MG63 (cell line): ENCODE results near the gene MED29. TPM values are rescaled to one million over a fixed set of nuclear protein-coding genes. Genes with fewer than 3 reads are reported as not detected.
"Not testable (repeated sequence)": the region's sequence is repeated elsewhere in the genome, so short reads cannot be mapped to it uniquely, and the experiment has no call there.

Experiments used
- DNase-seq: peaks from one replicate; pipeline ENCODE4 v3.0.0-alpha.2; 2020
- H3K27me3 ChIP-seq: fragments of 250-450 bp; sonication (Bioruptor Pico); 2 replicates; pipeline ENCODE4 v1.5.1; 2020; ENCODE audit warnings: mild to moderate bottlenecking, moderate library complexity
- H3K36me3 ChIP-seq: fragments of 250-450 bp; sonication (Bioruptor Pico); 2 replicates; pipeline ENCODE4 v1.5.1; 2020; ENCODE audit warnings: mild to moderate bottlenecking, moderate library complexity
- H3K4me3 ChIP-seq: fragments of 250-450 bp; sonication (Bioruptor Pico); 2 replicates; pipeline ENCODE4 v1.5.1; 2020; ENCODE audit warnings: mild to moderate bottlenecking, moderate library complexity
- H3K9me3 ChIP-seq: fragments of 250-450 bp; sonication (Bioruptor Pico); 2 replicates; pipeline ENCODE4 v1.5.1; 2020; ENCODE audit warnings: mild to moderate bottlenecking, moderate library complexity
- total RNA-seq: library from RNA; depleted of rRNA; stranded (reverse); fragments of >200 nt; shearing (Covaris generic); gene quantifications from 2 replicates; pipeline ENCODE4 v1.2.3, GENCODE V29; 2014; ENCODE audit warnings: low replicate concordance

MED29 gene
- total RNA-seq, 1 experiment from 2014 or later: 26.5 TPM

DNA sequence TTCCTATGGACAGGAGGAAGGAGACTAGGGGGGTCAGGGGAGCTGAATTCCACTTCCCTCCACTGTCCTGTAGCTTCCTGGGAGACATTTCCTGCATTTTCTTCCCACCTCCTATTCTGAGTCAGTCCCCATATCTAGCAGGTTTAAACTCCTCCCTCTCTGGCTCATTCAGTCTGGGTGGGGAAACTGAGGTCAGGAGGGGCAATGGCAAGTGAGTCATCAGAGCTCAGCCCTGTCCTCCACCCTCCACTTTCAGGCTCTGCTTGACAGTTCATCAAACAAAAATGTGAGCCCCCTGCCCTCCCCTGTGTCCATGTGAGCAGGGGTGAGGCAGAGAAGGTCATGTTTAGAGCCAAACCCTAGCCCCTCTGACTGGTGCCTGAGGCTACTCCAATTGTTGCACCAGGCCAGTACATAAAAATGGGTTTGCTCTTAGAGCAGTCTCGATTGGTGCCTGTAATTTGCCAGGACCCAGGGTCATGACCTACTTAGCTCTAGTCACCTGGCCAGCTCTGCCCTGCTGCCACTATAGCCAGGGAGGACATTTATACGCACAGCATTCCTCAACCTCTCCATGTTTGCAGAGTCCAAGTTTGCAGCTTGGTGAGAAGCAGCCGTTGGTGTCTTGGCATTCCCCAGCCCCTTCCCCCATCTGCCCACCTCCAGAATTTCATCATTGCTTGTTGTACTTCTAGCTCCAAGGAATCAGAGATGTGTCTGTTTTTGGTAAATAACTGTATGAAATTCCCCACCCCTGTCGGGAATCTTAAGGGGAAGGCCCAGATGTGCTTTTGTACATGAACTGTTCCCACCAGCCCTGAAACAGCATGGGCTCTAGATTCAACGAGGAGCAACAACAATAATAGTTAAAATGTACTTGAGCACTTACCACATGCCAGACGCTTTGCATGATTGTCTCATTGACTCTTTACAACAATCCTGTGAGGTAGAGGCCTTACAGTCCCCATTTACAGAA is 28.2 kb upstream of the MED29 start:
- peaks cover 85% of the 10 kb centered on the region for H3K36me3 ChIP-seq
- DNase-seq: peak; percentile 44
- H3K4me3 ChIP-seq: no peak overlapping the region
- H3K9me3 ChIP-seq: no peaks in the 10 kb centered on the region
- no peaks in the 10 kb centered on the region for H3K27me3 ChIP-seq

DNA sequence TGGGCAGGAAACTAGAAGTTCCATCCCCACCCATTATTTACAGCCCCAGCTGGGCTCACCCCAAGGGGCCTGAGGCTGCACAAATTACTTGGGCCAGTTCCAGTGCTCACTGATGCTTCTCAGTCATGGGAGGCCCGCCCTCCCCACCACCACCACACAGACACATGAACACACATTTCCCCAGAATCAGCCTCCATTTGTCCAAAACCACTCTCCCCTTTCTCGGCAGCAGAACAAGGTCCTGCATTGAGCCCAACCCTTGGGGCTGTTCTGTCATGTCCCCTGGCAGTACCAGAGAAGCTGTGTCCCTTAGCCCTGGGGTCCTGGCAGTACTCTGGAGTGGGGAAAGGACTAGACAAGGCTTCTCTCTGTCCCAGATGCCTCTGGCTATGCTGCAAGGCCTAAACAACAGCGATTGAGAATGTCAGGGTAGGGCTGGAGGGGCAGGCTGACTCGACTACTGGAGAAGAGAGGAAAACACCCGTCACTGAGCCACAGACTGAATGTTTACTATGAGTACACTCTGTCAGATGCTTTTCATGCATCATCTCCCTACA is 27.2 kb upstream of the MED29 start:
- H3K36me3 ChIP-seq: peaks cover 81% of the 10 kb centered on the region
- DNase-seq: no peak

DNA sequence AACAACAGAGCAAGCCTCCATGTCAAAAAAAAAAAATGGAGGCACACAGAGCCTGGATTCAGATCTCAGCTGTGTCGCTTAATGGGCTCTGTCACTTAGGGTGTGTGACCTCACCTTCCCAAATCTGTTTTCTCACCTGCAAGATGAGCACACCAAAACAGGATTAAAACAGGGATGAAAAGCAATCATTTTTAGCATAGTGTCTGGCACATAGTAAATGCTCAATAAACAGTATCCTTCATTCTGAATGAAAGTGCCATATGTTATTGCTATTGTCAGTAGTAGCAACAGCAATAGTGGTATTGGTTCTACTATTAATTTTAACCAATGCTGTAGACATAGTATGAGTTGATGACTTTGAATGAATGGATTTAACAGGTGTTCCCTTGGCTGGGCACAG is 25.6 kb upstream of the MED29 start:
- Histone ChIP-seq H3K36me3 (peaks cover 81% of the 10 kb centered on the region), H3K9me3 (no peaks in the 10 kb centered on the region), H3K4me3 (no peak overlapping the region), H3K27me3 (no peaks in the 10 kb centered on the region)
- no peak for DNase-seq

More for the DNA sequence above, 27.2 kb upstream of the MED29 start:
- no peak overlapping the region for H3K4me3 ChIP-seq
- no peaks in the 10 kb centered on the region for H3K27me3 ChIP-seq
- no peaks in the 10 kb centered on the region for H3K9me3 ChIP-seq

DNA sequence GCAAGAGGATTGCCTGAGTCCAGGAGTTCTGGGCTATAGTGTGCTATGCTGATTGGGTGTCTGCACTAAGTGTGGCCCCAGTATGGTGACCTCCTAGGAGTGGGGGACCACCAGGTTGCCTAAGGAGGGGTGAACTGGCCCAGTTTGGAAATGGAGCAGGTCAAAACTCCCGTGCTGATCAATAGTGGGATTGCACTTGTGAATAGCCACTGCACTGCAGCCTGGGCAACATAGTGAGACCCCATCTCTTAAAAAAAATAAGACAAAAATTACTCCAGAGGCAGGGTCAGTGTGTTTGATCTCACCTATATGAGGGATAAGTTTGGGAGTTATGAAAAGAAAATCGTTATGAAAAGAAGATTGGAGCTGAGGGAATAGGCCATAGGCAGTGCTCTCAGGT is 22.0 kb upstream of the MED29 start:
- H3K27me3 ChIP-seq: no peaks in the 10 kb centered on the region
- DNase-seq: no peak
- H3K4me3 ChIP-seq: no peak overlapping the region
- H3K36me3 ChIP-seq: peaks cover 76% of the 10 kb centered on the region
- H3K9me3 ChIP-seq: no peaks in the 10 kb centered on the region

DNA sequence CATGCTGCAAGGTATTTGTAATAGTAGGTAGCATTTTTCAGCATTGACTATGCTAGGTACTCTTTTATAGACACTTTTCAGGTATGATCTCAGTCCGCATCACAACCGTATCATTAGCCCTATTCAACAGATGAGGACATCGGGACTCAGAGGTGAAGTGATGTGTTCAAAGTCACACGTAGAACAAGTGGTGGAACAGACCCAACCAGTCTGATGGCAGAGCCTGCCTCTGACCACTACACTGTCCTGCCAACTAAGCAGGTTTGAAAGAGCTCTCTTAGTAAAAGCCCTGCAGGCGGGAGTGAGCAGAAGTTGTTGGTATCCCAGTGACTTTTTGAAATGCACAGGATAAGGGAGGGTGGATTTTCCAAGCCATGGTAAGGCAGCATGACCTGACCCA is 20.4 kb upstream of the MED29 start:
- no peaks in the 10 kb centered on the region for H3K9me3 ChIP-seq
- DNase-seq: no peak
- H3K36me3 ChIP-seq: peaks cover 82% of the 10 kb centered on the region

DNA sequence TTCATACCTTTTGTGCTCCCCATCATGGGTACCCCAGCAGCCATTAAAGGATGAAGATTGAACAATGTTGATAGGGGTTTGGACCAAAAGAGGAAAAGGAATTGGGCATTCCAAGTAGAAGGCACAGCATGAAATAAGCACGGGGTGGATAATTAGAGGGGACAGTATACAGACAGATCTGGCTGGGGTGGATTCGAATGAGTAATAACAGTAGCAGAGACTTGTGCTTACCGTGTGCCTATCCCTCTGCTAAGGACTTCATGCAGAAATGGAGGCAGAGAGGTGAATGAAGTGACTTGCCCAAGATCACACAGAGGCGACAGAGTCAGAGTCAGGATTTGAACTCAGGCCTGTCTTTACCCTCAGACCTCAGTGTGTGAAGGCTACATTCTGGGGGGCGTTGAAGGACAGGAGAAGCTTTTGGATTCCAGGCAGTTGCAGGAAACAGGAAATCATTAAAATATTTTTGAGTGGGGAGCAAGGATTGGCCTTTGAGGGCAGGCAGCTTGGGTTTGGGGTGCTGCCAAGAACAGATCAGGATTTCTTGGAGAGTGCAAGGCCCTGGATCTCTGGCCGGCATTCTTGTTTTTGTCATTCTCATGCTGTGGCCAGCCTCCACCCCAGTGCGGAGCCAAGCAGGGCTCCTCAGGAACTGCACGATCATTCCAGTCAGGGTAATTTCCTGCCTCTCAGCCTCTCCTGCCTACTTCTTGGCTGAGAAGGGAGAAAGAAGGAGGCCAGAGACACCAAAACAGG is 19.0 kb upstream of the MED29 start:
- peak; percentile 98 for DNase-seq
- peaks cover 82% of the 10 kb centered on the region for H3K36me3 ChIP-seq
- no peaks in the 10 kb centered on the region for H3K27me3 ChIP-seq
- no peaks in the 10 kb centered on the region for H3K9me3 ChIP-seq
- H3K4me3 ChIP-seq: no peak overlapping the region

More for the DNA sequence above, 20.4 kb upstream of the MED29 start:
- Histone ChIP-seq H3K4me3 (no peak overlapping the region), H3K27me3 (no peaks in the 10 kb centered on the region)

DNA sequence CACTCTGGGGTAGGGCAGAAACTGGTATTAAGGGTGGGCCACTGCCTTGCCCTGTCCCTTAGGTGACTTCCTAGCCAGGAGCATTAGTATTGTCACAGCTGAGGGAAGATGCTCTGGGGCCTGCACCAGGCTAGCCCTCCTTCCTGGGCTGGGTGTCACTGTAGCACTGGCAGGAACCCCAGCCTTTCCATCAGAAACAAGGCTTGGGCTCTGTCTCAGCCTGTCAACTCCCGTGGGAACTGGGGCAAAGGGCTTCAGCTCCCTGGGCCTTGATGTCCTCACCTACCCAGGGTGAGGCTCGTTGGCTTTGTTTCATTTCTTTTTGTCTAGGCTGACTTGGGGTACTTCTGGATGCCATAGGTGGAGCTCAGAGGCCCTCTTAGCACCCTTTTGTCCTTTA is 18.2 kb upstream of the MED29 start:
- no peak overlapping the region for H3K4me3 ChIP-seq
- H3K27me3 ChIP-seq: no peaks in the 10 kb centered on the region
- H3K9me3 ChIP-seq: no peaks in the 10 kb centered on the region
- peaks cover 86% of the 10 kb centered on the region for H3K36me3 ChIP-seq
- DNase-seq: no peak

DNA sequence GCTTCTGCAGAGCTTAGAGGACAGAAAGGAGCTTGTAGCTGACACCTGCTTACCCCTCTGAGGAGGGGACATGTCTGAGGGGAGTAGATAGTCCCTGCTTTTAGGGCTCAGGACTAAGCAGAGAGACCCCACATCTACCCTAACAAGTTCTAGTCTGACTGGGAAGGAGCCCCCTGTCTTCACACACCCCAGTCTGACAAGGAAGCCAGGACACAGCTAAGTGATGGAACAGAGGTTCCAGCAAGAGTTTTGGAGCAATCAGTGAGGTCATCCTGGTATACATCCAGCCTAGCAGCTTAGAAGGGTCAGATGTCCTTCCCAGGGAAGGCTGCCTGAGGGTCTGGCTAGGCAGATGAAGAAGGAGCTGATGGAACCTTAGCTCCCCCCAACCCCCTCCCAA is 15.2 kb upstream of the MED29 start:
- Histone ChIP-seq H3K4me3 (no peak overlapping the region), H3K9me3 (no peaks in the 10 kb centered on the region), H3K36me3 (peaks cover 89% of the 10 kb centered on the region), H3K27me3 (no peaks in the 10 kb centered on the region)
- no peak for DNase-seq

DNA sequence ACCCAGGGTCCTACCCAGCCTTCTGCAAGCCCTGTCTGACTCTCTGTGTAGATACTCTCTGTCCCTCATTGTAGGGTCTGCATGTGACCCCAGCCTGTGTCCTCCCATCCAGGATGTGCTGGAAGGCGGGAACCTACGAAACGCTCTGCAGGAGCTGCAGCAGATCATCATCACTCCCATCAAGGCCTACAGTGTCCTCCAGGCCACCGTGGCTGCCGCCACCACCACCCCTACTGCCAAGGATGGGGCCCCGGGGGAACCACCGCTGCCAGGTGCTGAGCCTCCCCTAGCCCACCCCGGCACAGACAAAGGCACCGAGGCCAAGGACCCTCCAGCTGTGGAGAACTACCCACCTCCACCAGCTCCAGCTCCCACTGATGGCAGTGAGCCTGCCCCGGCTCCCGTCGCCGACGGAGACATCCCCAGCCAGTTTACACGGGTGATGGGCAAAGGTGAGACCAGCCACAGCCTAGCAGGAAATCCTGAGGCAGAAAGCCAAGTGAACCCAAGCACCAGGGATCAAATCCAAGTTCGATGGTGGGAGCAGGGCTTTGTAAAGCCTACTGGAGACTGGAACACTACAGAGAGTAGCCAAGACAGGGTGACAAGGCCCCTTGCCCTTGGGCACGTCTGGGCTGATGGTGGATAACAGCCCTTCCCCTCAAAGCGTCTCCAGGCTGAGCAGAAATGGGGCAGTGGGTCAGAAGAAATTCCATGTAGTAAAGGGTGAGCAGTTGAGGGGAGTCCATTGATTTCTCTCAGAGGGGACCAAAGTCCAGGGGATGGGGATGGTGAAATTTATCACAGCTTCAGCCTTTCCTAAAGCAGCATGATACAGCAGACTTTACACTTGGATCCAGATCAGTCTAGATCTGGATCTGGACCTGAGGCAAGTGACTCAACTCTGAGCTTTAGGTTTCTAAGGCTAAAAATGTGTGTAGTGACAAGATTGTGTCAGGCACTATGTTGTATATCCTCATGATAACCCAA is 13.5 kb upstream of the MED29 start:
- Histone ChIP-seq H3K4me3 (no peak overlapping the region), H3K9me3 (no peaks in the 10 kb centered on the region), H3K36me3 (peaks cover 88% of the 10 kb centered on the region), H3K27me3 (no peaks in the 10 kb centered on the region)
- no peak for DNase-seq

DNA sequence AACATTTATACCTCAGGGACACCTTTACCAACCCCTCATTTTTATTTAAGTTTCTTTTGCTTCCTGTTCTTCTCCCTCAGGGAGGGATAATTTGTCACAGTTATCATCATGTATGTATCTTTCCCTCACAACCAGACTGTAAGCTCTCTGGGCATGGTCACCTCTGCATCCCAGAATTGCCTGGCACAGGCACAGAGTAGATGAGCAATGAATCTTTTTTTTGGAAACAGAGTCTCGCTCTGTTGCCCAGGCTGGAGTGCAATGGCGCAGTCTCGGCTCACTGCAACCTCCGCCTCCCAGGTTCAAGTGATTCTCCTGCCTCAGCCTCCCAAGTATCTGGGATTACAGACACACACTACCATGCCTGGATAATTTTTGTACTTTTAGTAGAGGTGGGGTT is 11.8 kb upstream of the MED29 start:
- DNase-seq, H3K9me3 ChIP-seq, H3K4me3 ChIP-seq, H3K27me3 ChIP-seq: not testable (repeated sequence)
- H3K36me3 ChIP-seq: peaks cover 82% of the 10 kb centered on the region

DNA sequence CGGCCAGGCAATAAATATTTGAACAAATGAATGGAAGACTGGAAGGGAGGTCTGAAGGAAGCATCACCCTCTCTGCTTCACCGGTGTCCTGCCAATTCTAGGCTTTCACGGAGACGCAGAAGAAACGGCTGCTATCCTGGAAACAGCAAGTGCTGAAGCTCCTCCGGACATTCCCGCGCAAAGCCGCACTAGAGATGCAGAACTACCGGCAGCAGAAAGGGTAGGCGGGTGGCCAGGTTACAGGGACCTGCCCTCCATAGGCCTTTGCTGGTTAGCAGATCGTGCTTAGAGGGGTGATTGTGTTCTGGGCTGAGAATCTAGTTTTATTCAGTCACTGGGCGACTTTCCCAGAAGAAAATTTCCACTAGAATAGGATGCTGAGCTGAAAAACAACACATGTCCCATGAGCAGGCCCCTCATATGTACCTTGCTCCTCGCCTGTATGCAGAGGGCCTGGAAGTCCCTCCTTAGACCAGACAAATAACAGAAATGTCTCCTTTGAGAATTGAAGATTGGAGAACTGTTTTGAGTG is 11.2 kb upstream of the MED29 start:
- H3K27me3 ChIP-seq: no peaks in the 10 kb centered on the region
- H3K9me3 ChIP-seq: no peaks in the 10 kb centered on the region
- DNase-seq: no peak
- peaks cover 80% of the 10 kb centered on the region for H3K36me3 ChIP-seq
- H3K4me3 ChIP-seq: no peak overlapping the region

DNA sequence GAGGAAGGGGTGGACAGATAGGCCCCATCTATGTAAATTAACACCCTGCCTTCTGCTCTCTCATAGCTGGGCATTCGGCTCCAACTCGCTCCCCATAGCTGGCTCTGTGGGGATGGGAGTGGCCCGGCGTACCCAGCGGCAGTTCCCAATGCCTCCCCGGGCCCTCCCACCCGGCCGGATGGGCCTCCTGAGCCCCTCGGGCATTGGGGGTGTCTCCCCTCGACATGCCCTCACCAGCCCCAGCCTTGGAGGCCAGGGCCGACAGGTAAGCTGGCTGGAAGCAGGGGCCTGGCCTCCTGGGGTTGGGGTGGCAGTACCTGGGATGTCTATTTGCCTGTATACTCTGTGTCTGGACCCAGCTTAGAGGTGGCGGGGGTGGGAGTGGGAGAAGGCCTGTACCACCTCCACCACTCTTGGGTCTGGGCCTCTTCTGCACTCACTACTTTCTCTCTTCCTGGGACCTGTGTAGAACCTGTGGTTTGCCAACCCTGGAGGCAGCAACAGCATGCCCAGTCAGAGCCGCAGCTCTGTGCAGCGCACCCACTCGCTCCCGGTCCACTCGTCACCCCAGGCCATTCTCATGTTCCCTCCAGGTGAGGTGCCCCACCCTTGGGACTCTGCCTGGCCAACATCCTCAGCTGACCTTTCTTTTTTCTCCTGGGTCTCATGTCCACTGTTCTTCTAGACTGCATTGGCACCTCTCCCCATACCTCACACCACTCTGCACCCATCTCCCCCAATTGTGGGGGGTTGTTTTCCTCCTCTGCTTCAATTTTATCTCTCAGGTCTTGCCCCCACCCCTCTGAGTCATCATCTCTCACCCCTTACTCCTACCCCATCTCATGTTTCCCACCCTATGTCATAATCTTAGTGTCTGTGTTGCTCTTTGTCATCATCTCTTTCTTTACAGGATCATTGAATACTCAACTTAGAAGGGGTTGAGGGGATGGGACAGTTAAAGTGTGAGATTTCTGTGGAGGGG is 10.4 kb upstream of the MED29 start:
- H3K36me3 ChIP-seq: peaks cover 79% of the 10 kb centered on the region
- H3K9me3 ChIP-seq: no peaks in the 10 kb centered on the region
- no peak for DNase-seq
- H3K4me3 ChIP-seq: no peak overlapping the region
- H3K27me3 ChIP-seq: no peaks in the 10 kb centered on the region

DNA sequence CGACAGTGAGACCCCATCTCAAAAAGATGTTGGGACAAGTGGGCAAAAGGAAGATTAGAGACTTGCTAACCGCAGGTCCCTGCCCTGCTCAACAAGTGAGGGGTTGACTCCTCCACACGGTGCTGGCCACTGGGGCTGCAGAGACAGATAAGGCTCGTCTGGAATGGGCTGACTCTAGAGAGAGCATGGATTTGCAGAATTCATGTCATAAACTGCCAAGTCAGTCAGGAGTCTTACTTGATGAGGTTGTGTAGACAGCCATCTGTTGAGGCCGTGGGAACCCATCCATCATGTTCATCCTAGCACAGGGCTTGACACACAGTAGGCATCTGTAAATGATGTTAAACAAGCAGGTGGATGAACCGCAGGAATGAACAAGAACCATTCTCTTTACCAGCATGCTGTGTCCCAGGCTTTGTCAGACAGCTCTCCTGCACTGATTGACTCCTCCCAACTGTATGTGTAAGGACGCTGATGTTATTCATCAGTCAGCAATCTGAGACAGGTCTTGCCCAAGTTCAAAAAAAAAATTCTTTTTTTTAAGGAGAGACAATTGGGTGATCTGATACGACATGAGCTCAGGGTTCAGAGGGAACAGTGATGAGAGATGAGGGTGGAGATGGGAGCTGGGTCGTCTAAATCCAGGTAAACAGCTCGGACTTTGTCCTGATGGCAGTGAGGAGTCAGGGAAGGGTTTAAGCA is 9.1 kb upstream of the MED29 start:
- no peaks in the 10 kb centered on the region for H3K9me3 ChIP-seq
- H3K4me3 ChIP-seq: no peak overlapping the region
- DNase-seq: no peak
- H3K27me3 ChIP-seq: no peaks in the 10 kb centered on the region
- H3K36me3 ChIP-seq: peaks cover 79% of the 10 kb centered on the region

DNA sequence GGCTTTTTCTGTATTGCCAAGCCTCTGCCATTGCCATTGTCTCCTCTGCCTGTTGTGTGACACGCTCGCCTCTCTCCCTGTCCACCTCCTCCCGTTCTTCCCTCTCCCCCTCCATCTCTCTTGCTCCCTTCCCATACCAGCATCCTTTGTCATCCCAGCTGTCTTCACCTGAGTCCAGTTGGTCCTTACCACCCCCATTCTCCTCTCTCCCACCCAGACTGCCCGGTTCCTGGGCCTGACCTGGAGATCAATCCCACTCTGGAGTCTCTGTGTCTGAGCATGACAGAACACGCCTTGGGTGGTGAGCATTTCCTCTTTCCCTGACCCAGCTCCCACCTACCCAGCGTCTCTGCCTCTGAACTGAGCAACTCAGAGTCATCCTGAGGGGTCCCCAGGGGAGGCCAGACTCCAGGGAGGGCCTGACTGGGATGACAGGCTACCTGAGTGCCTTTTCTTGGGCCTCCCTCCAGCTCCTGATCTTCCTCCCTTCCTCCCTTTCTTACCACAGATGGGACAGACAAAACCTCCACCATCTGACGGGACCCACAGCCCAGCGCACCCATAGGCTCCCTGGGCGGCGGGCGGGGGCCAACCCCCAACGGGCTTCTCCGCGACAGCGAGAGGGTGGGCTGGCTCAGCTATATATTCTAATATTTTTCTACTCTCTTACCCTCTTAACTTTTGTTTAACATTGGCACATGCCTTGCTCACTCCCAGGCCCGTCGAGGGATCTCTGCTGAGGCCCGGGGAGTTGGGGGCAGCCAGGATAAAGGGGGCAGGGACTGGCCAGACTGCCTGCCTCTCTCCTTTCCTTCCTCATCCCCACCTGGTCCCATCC is 8.0 kb upstream of the MED29 start:
- no peaks in the 10 kb centered on the region for H3K27me3 ChIP-seq

More for the DNA sequence above, 8.0 kb upstream of the MED29 start:
- H3K9me3 ChIP-seq: no peaks in the 10 kb centered on the region
- no peak overlapping the region for H3K4me3 ChIP-seq
- H3K36me3 ChIP-seq: peaks cover 77% of the 10 kb centered on the region
- DNase-seq: no peak
